ENCODE results near the gene PNLIPRP2. TPM values are rescaled to one million over a fixed set of nuclear protein-coding genes. Genes with fewer than 3 reads are reported as not detected.
A peak's percentile ranks its signal among the peaks of the same experiment; 100 is the strongest.

Gene PNLIPRP2
- total and polyA plus RNA-seq, 2 experiments from 2014 or later, result 16.7 to 21.1 TPM

DNA sequence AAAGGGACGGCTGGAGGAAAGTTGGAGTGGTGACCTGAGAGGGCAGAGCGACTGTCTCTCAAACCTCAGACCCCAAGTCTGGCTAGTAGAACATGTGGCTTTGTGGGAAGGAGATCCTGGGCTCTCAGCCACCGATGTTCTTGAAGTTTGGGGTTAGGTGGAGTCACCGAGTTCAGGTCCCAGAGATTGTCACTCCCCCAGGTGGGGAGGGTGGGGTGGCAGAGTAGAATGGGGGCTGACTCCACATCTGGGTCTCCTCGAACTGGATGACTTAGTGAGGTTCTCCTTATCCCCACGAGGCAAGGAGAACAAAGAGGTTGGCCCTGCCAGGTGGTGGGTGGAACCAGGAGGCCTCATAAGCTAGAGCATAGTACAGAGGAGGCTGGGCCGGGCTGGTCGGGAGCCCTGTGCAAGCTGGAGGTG lies 14.7 kb upstream of the PNLIPRP2 start:
- WGBS (ENCODE audit: low lambda C conversion rate, missing lambda C conversion rate), result 82% methylated on average over 8 of the region's 8 CpGs
- no peaks in the 10 kb centered on the region for H3K36me3 ChIP-seq (replicated peaks; ENCODE audit: insufficient read depth, low read depth)
- peaks cover 4% of the 10 kb centered on the region for H3K4me1 ChIP-seq (ENCODE audit: insufficient read depth)
- H3K79me2 ChIP-seq, result no peaks in the 10 kb centered on the region
- no peak overlapping the region for H3K4me2 ChIP-seq
- no peaks in the 10 kb centered on the region for H4K20me1 ChIP-seq (ENCODE audit: insufficient read depth, poor library complexity, severe bottlenecking)
- H2AFZ ChIP-seq, result no peak overlapping the region
- no peak overlapping the region for H3K4me3 ChIP-seq
- TF ChIP-seq CTCF (IDR thresholded peaks at IDR 0.05; ENCODE audit: poor library complexity), result no peak
- no peak for TF ChIP-seq EZH2phosphoT487 (IDR thresholded peaks at IDR 0.05; ENCODE audit: low read depth, severe bottlenecking, unreplicated experiment)
- TF ChIP-seq EZH2 (IDR thresholded peaks at IDR 0.05; ENCODE audit: borderline replicate concordance), result no peak
- no peaks in the 10 kb centered on the region for H3K27me3 ChIP-seq
- no peaks in the 10 kb centered on the region for H3K9me2 ChIP-seq (replicated peaks; ENCODE audit: insufficient read depth)
- no peak overlapping the region for H3K27ac ChIP-seq
- no peak for DNase-seq (ENCODE audit: low spot score)
- H3K9me3 ChIP-seq (ENCODE audit: low read depth), result no peaks in the 10 kb centered on the region

- H3K79me2 ChIP-seq, result no peaks in the 10 kb centered on the region
- H3K4me3 ChIP-seq, result no peak overlapping the region
- no peaks in the 10 kb centered on the region for H3K9me3 ChIP-seq (ENCODE audit: low read depth)
- TF ChIP-seq CTCF (IDR thresholded peaks at IDR 0.05; ENCODE audit: poor library complexity), result no peak
- no peak for TF ChIP-seq EZH2phosphoT487 (IDR thresholded peaks at IDR 0.05; ENCODE audit: low read depth, severe bottlenecking, unreplicated experiment)
- no peak for TF ChIP-seq EZH2 (IDR thresholded peaks at IDR 0.05; ENCODE audit: borderline replicate concordance)
- DNase-seq (ENCODE audit: low spot score), result no peak
- no peaks in the 10 kb centered on the region for H4K20me1 ChIP-seq (ENCODE audit: insufficient read depth, poor library complexity, severe bottlenecking)
- no peaks in the 10 kb centered on the region for H3K36me3 ChIP-seq (replicated peaks; ENCODE audit: insufficient read depth, low read depth)
- H3K27ac ChIP-seq, result no peak overlapping the region
- no peak overlapping the region for H2AFZ ChIP-seq
- peaks cover 4% of the 10 kb centered on the region for H3K4me1 ChIP-seq (ENCODE audit: insufficient read depth)
- 90% methylated on average over 6 of the region's 6 CpGs for WGBS (ENCODE audit: low lambda C conversion rate, missing lambda C conversion rate)
- H3K9me2 ChIP-seq (replicated peaks; ENCODE audit: insufficient read depth), result no peaks in the 10 kb centered on the region
- no peaks in the 10 kb centered on the region for H3K27me3 ChIP-seq
- H3K4me2 ChIP-seq, result no peak overlapping the region
These were observed 13.4 kb upstream of the PNLIPRP2 start for GRCh38 chr10:116607336-116607735.

GRCh38 chr10:116608686-116609594 lies 11.8 kb upstream of the PNLIPRP2 start:
- peaks cover 4% of the 10 kb centered on the region for H3K4me1 ChIP-seq (ENCODE audit: insufficient read depth)
- H2AFZ ChIP-seq, result peak overlapping the region; percentile 97
- peak overlapping the region; percentile 73 for H3K4me3 ChIP-seq
- H3K9me2 ChIP-seq (replicated peaks; ENCODE audit: insufficient read depth), result no peaks in the 10 kb centered on the region
- WGBS (ENCODE audit: low lambda C conversion rate, missing lambda C conversion rate), result 24% methylated on average over 40 of the region's 41 CpGs
- H3K27ac ChIP-seq, result peak overlapping the region; percentile 25
- peak overlapping the region; percentile 97 for H3K4me2 ChIP-seq
- no peaks in the 10 kb centered on the region for H3K79me2 ChIP-seq
- H3K36me3 ChIP-seq (replicated peaks; ENCODE audit: insufficient read depth, low read depth), result no peaks in the 10 kb centered on the region
- H4K20me1 ChIP-seq (ENCODE audit: insufficient read depth, poor library complexity, severe bottlenecking), result no peaks in the 10 kb centered on the region
- H3K27me3 ChIP-seq, result no peaks in the 10 kb centered on the region
- DNase-seq (ENCODE audit: low spot score), result peak; percentile 21
- no peaks in the 10 kb centered on the region for H3K9me3 ChIP-seq (ENCODE audit: low read depth)
- TF ChIP-seq EZH2 (IDR thresholded peaks at IDR 0.05; ENCODE audit: borderline replicate concordance) (no peak), EZH2phosphoT487 (IDR thresholded peaks at IDR 0.05; ENCODE audit: low read depth, severe bottlenecking, unreplicated experiment) (no peak), CTCF (IDR thresholded peaks at IDR 0.05; ENCODE audit: poor library complexity) (no peak)
